GM21447 (cell line): Measurements from ENCODE around the gene PCDHGA6.

Experiments
- ATAC-seq: cut with Tn5 transposase; IDR thresholded peaks from one replicate; pipeline ENCODE4 v1.9.1; 2021; ENCODE audit not compliant: unreplicated experiment

Gene PCDHGA6

DNA sequence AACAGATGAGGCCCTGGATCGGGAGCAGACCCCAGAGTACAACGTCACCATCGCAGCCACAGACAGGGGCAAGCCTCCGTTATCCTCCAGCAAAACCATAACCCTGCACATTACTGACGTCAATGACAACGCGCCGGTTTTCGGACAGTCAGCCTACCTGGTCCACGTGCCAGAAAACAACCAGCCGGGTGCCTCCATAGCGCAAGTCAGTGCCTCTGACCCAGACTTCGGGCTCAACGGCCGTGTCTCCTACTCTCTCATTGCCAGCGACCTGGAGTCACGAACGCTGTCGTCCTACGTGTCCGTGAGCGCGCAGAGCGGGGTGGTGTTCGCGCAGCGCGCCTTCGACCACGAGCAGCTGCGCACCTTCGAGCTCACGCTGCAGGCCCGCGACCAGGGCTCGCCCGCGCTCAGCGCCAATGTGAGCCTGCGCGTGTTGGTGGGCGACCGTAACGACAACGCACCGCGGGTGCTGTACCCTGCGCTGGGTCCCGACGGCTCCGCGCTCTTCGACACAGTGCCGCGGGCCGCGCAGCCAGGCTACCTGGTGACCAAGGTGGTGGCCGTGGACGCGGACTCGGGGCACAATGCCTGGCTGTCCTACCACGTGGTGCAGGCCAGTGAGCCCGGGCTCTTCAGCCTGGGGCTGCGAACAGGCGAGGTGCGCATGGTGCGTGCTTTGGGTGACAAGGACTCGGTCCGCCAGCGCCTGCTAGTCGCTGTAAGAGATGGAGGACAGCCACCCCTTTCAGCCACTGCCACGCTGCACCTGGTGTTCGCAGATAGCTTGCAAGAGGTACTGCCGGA is 45.6 kb downstream of the PCDHGA6 start:
- no peak for ATAC-seq

- ATAC-seq: no peak
These were observed 47.3 kb downstream of the PCDHGA6 start, which contains the start of gene PCDHGA11 for GRCh38 chr5:141420855-141421488. TSS of gene PCDHGA11 (plus strand) at chr5:141421051. CDS start at chr5:141421228, 177 bp downstream.

- no peak for ATAC-seq
These were observed 47.8 kb downstream of the PCDHGA6 start for GRCh38 chr5:141421489-141421855.

- no peak for ATAC-seq
These were observed 49.1 kb downstream of the PCDHGA6 start for GRCh38 chr5:141422742-141423291.

GRCh38 chr5:141427783-141428426 is 54.2 kb downstream of the PCDHGA6 start:
- ATAC-seq: no peak
